Osteocyte (in vitro differentiated cells): ENCODE data around the gene RPS26. TPM values are rescaled to one million over a fixed set of nuclear protein-coding genes. Genes with fewer than 3 reads are reported as not detected.
"Not testable (repeated sequence)": the region's sequence is repeated elsewhere in the genome, so short reads cannot be mapped to it uniquely, and the experiment has no call there.

ENCODE experiments used
- DNase-seq: peaks from one replicate; pipeline ENCODE4 v3.0.0; 2021; ENCODE audit warnings: mixed read lengths; ENCODE audit not compliant: unreplicated experiment; ENCODE audit errors: extremely low spot score
- H3K27ac Mint-ChIP-seq: one replicate; pipeline ENCODE4 v1.8.0; 2021; ENCODE audit warnings: mild to moderate bottlenecking, mixed read lengths; ENCODE audit not compliant: unreplicated experiment
- H3K27me3 Mint-ChIP-seq: one replicate; pipeline ENCODE4 v1.8.0; 2021; ENCODE audit warnings: mixed read lengths; ENCODE audit not compliant: unreplicated experiment
- H3K36me3 Mint-ChIP-seq: one replicate; pipeline ENCODE4 v1.8.0; 2021; ENCODE audit warnings: mixed read lengths; ENCODE audit not compliant: unreplicated experiment
- H3K4me1 Mint-ChIP-seq: one replicate; pipeline ENCODE4 v1.8.0; 2021; ENCODE audit warnings: mixed read lengths; ENCODE audit not compliant: unreplicated experiment
- H3K4me3 Mint-ChIP-seq: one replicate; pipeline ENCODE4 v1.8.0; 2021; ENCODE audit warnings: mild to moderate bottlenecking, moderate library complexity, mixed read lengths; ENCODE audit not compliant: unreplicated experiment
- H3K9me3 Mint-ChIP-seq: one replicate; pipeline ENCODE4 v1.8.0; 2021; ENCODE audit warnings: mixed read lengths; ENCODE audit not compliant: unreplicated experiment
- CTCF ChIP-seq: fragments of 200-600 bp; sonication (generic); IDR thresholded peaks from 2 replicates; pipeline ENCODE4 v1.5.0; 2021; ENCODE audit warnings: antibody characterized with exemption, mild to moderate bottlenecking, moderate library complexity
- total RNA-seq: library from RNA; stranded (reverse); gene quantifications from 2 replicates; pipeline ENCODE4 v1.2.1, GENCODE V29; 2021

The RPS26 gene
- total RNA-seq, 1 donor from 2014 or later = 25.0 TPM

GRCh38 chr12:55996715-55997534, 44.8 kb upstream of the RPS26 start, which contains the start of gene SUOX:
Gene SUOX, plus strand, starts transcription at chr12:55997276. Its CDS starts 4,946 bp downstream, at chr12:56002222.
- Mint-ChIP-seq H3K9me3 (no peaks in the 10 kb centered on the region), H3K36me3 (peaks cover 23% of the 10 kb centered on the region), H3K27me3 (no peaks in the 10 kb centered on the region), H3K4me3 (peak within 1 kb of the TSS; percentile 95), H3K4me1 (peaks cover 18% of the 10 kb centered on the region), H3K27ac (peak within 1 kb of the TSS; percentile 87)
- peak; percentile 97 for DNase-seq
- TF ChIP-seq CTCF = no peak

- Mint-ChIP-seq H3K27me3 (no peaks in the 10 kb centered on the region), H3K36me3 (peaks cover 21% of the 10 kb centered on the region), H3K4me3 (peak overlapping the region; percentile 95), H3K27ac (peak overlapping the region; percentile 87), H3K4me1 (peaks cover 18% of the 10 kb centered on the region), H3K9me3 (no peaks in the 10 kb centered on the region)
- TF ChIP-seq CTCF = no peak
- no peak for DNase-seq
Measured at GRCh38 chr12:55997535-55997859, 44.2 kb upstream of the RPS26 start.

- H3K4me3 Mint-ChIP-seq, H3K27me3 Mint-ChIP-seq, H3K9me3 Mint-ChIP-seq, H3K27ac Mint-ChIP-seq, DNase-seq: not testable (repeated sequence)
- Mint-ChIP-seq H3K4me1 (peaks cover 18% of the 10 kb centered on the region), H3K36me3 (peaks cover 14% of the 10 kb centered on the region)
Measured at GRCh38 chr12:55999522-55999921, 42.2 kb upstream of the RPS26 start.

GRCh38 chr12:55999999-56000540, 41.6 kb upstream of the RPS26 start:
- H3K36me3 Mint-ChIP-seq = peaks cover 16% of the 10 kb centered on the region
- not testable (repeated sequence) for DNase-seq, H3K4me3 Mint-ChIP-seq, H3K27ac Mint-ChIP-seq, H3K27me3 Mint-ChIP-seq, H3K9me3 Mint-ChIP-seq
- H3K4me1 Mint-ChIP-seq = peaks cover 18% of the 10 kb centered on the region

GRCh38 chr12:56001487-56002100, 40.1 kb upstream of the RPS26 start:
- no peak overlapping the region for H3K4me3 Mint-ChIP-seq

GRCh38 chr12:56003376-56003775, 38.3 kb upstream of the RPS26 start:
- H3K9me3 Mint-ChIP-seq, DNase-seq, H3K27me3 Mint-ChIP-seq, H3K4me3 Mint-ChIP-seq, H3K27ac Mint-ChIP-seq: not testable (repeated sequence)
- peaks cover 16% of the 10 kb centered on the region for H3K36me3 Mint-ChIP-seq
- peaks cover 14% of the 10 kb centered on the region for H3K4me1 Mint-ChIP-seq

More at GRCh38 chr12:56001487-56002100, 40.1 kb upstream of the RPS26 start:
- no peaks in the 10 kb centered on the region for H3K27me3 Mint-ChIP-seq
- H3K9me3 Mint-ChIP-seq = no peaks in the 10 kb centered on the region
- TF ChIP-seq CTCF = no peak
- peak overlapping the region; percentile 48 for H3K27ac Mint-ChIP-seq
- H3K36me3 Mint-ChIP-seq = peaks cover 16% of the 10 kb centered on the region
- DNase-seq = no peak
- peaks cover 11% of the 10 kb centered on the region for H3K4me1 Mint-ChIP-seq
